Cardiac fibroblast (primary cell): ENCODE measurements around the gene CCM2.

Experiments used
- DNase-seq, 2 donors: peaks; one replicate each; pipeline versions ENCODE4 v3.0.0 to v3.0.0-alpha.2; 2010; ENCODE audit warnings: low read depth in 2 of 2
- H3K4me3 ChIP-seq, 2 donors: replicated peaks in 1 of 2; 1 replicate in 1 of 2; 2 replicates in 1 of 2; pipeline ENCODE4 v1.5.1; 2011; ENCODE audit warnings: low read depth in 2 of 2, low read length in 2 of 2, mild to moderate bottlenecking in 2 of 2, moderate library complexity in 1 of 2
- TF ChIP-seq, protein P1 (sequence below): IDR thresholded peaks from one replicate; pipeline ENCODE4 v1.5.1; 2011; ENCODE audit warnings: low read depth, mild to moderate bottlenecking, low read length, inconsistent platforms

Gene CCM2

DNA sequence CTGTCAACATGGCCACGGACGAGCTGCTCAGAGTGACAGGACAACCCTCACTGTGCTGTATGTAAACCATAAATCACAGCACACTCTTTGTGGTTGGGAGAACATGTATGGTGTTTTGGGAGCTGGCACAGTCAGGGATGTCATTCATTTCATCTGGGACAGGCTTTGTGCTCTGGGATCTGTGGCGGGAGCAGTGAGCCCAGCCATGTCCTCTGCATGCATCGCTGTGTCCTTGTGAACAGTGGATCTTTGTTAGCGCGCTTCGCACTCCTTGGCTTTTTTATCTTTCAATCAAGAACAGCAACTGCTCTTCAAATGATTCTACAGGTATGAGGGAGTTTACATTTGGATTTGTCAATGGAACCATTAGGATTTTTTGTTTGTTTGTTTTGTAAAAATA, 7.1 kb downstream of the CCM2 start:
- no peak for DNase-seq
- H3K4me3 ChIP-seq, result no peak overlapping the region
- TF ChIP-seq, protein P1, sequence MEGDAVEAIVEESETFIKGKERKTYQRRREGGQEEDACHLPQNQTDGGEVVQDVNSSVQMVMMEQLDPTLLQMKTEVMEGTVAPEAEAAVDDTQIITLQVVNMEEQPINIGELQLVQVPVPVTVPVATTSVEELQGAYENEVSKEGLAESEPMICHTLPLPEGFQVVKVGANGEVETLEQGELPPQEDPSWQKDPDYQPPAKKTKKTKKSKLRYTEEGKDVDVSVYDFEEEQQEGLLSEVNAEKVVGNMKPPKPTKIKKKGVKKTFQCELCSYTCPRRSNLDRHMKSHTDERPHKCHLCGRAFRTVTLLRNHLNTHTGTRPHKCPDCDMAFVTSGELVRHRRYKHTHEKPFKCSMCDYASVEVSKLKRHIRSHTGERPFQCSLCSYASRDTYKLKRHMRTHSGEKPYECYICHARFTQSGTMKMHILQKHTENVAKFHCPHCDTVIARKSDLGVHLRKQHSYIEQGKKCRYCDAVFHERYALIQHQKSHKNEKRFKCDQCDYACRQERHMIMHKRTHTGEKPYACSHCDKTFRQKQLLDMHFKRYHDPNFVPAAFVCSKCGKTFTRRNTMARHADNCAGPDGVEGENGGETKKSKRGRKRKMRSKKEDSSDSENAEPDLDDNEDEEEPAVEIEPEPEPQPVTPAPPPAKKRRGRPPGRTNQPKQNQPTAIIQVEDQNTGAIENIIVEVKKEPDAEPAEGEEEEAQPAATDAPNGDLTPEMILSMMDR, result no peak

DNA sequence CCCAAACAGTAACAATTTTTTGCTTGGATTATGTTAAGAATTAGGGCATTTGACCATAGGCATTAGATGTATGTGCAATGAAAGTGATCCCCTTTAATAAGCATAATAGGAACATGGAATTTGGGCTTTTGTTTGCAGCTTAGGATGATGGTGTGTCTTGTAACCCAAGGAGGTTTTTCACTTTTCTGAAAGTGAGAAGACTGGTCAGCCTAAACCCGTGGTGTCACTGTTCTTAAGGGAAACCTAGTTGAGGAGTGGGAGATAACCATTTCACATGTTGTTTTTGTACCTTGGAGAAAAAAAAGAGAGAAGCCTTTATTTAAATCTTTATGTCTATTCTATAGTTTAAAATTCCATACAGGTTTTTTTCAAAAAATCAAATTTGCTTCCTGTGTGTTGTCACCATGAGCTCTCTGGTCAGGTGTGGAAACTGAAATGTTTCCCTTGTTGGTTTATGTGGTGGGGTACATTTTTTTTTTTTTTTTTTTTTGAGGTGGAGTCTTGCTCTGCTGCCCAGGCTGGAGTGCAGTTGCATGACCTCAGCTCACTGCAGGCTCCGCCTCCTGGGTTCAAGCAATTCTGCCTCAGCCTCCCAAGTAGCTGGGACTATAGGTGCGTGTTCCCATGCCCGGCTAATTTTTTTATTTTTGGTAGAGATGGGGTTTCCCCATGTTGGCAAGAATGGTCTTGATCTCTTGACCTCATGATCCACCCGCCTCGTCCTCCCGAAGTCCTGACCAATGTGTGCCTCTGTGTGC, 7.7 kb downstream of the CCM2 start:
- no peak overlapping the region for H3K4me3 ChIP-seq
- no peak for DNase-seq
- TF ChIP-seq, protein P1, result no peak

DNA sequence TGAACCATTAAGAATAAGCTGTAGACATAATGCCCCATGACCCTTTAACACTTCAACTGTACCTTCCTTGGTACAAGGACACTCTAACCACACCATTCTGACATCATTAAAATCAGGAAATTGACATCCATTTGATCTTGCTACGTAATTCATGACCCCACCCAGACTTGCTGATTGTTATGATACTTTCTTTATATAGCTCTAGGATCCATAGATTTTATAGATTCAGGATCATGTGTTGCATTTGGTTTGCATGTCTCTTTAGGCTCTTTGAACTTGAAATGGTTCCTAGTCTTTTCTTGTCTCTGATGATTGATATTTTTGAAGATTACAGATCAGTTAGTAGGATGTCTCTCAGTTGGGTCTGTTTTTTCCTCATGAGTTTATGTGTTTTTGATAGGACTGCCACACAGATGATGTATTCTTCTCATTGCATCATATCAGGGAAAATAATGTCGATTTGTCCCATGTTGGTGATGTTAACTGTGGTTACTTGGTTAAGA, 13.5 kb downstream of the CCM2 start:
- no peak overlapping the region for H3K4me3 ChIP-seq
- DNase-seq, result no peak
- TF ChIP-seq, protein P1, result no peak

DNA sequence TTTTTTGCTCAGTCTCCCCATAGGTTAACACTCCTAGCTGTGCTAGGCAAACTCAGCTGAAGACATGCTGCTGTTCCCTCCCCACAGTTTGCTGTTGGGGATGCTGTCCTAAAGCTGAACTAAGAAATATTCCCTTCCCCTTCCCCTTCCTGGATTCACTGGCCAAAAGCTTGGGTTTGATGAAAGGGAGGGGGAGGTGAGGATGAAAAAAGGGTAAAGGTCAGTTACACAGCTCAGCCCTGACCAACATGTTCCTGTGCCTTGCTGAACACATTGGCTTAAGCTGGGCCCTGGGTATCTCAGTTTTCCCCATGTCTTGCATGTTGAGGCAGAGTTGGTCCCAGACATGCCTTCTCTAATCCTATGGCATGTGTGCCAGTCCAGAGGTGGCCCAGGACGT, 15.3 kb downstream of the CCM2 start:
- TF ChIP-seq, protein P1, result no peak
- no peak for DNase-seq
- no peak overlapping the region for H3K4me3 ChIP-seq

DNA sequence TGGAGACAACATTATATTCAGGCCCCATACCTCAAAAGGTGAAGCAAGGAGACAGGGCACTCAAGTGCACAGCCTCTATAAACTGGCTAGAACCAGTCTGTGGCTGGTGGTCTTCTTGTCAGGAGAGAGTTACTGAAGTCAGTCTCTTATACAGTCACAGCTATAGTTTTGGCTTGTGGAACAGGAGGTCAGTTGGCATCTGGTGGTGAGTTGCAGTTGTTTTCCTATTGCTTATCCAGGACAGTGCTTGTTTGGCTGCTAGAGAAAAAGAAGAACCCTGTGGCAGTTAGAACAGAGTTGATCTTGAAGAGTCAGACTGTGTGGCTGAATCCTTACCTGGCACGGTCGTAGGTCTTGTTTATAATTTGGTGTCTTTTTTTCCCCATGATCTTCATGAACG, 17.3 kb downstream of the CCM2 start:
- H3K4me3 ChIP-seq, result no peak overlapping the region
- no peak for DNase-seq
- TF ChIP-seq, protein P1, result no peak

DNA sequence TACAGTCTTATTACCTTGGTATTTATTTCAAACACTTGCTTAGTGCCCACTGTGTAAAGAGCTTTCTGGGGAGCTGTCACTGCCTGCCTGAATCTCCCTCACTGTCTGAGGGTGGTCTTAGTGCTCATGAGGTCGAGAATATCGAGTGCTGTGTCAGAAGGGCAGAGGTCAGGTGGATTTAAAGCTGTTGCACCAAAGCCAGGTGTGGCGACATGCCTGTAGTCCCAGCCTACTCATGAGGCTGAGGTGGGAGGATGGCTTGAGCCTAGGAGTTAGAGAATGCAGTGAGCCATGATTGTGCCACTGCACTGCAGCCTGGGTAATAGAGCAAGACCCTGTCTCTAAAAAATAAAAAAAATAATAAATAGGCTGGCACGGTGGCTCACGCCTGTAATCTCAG, 20.9 kb downstream of the CCM2 start:
- TF ChIP-seq, protein P1, result no peak
- no peak for DNase-seq

More for the DNA sequence above, 20.9 kb downstream of the CCM2 start:
- H3K4me3 ChIP-seq, result no peak overlapping the region
